RWPE2 (cell line): ENCODE data around the gene GFOD2.

Experiments
- ATAC-seq: fragments of 200-7000 bp; cut with Tn5 transposase; 3 replicates; pipeline ENCODE4 v1.9.1; 2021; ENCODE audit warnings: low read depth
- DNase-seq: peaks from one replicate; pipeline ENCODE4 v3.0.0-alpha.2; 2020; ENCODE audit warnings: low spot score
- H3K27ac ChIP-seq: fragments of 450-650 bp; 2 replicates; pipeline ENCODE4 v1.5.1; 2017; ENCODE audit warnings: mild to moderate bottlenecking; ENCODE audit not compliant: poor library complexity, severe bottlenecking
- H3K27me3 ChIP-seq: fragments of 250-450 bp; sonication (Bioruptor Pico); 2 replicates; pipeline ENCODE4 v1.5.1; 2021; ENCODE audit warnings: mild to moderate bottlenecking, moderate library complexity; ENCODE audit not compliant: insufficient read depth, poor library complexity, severe bottlenecking
- H3K36me3 ChIP-seq: fragments of 250-450 bp; sonication (Bioruptor Pico); 2 replicates; pipeline ENCODE4 v1.5.1; 2020; ENCODE audit warnings: low read depth, mild to moderate bottlenecking, moderate library complexity
- H3K4me1 ChIP-seq: fragments of 250-450 bp; sonication (Bioruptor Pico); 2 replicates; pipeline ENCODE4 v1.5.1; 2021; ENCODE audit warnings: mild to moderate bottlenecking, moderate library complexity; ENCODE audit not compliant: insufficient read depth, poor library complexity, severe bottlenecking
- H3K4me3 ChIP-seq: fragments of 250-450 bp; sonication (Bioruptor Pico); 2 replicates; pipeline ENCODE4 v1.5.1; 2021; ENCODE audit warnings: mild to moderate bottlenecking, moderate library complexity; ENCODE audit not compliant: severe bottlenecking
- H3K9me3 ChIP-seq: fragments of 250-450 bp; sonication (Bioruptor Pico); 2 replicates; pipeline ENCODE4 v1.5.1; 2021; ENCODE audit warnings: mild to moderate bottlenecking, moderate library complexity; ENCODE audit not compliant: severe bottlenecking
- TF ChIP-seq, protein P1 (sequence below): fragments of 450-650 bp; IDR thresholded peaks from one replicate; pipeline ENCODE4 v1.5.1; 2017; ENCODE audit warnings: mild to moderate bottlenecking, moderate library complexity; ENCODE audit not compliant: poor library complexity, severe bottlenecking

The GFOD2 gene, protein sequence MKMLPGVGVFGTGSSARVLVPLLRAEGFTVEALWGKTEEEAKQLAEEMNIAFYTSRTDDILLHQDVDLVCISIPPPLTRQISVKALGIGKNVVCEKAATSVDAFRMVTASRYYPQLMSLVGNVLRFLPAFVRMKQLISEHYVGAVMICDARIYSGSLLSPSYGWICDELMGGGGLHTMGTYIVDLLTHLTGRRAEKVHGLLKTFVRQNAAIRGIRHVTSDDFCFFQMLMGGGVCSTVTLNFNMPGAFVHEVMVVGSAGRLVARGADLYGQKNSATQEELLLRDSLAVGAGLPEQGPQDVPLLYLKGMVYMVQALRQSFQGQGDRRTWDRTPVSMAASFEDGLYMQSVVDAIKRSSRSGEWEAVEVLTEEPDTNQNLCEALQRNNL

GRCh38 chr16:67719048-67719777 is at the start of gene GFOD2:
TSS of gene GFOD2 (minus strand) at chr16:67719316. CDS start at chr16:67685715, 33,601 bp downstream.
- Histone ChIP-seq H3K36me3 (peaks cover 4% of the 10 kb centered on the region; the same call in 1 of the 2 replicates), H3K27ac (peak within 1 kb of the TSS; percentile 43), H3K27me3 (no peaks in the 10 kb centered on the region), H3K4me3 (peak within 1 kb of the TSS; percentile 76), H3K4me1 (peaks cover 5% of the 10 kb centered on the region), H3K9me3 (no peaks in the 10 kb centered on the region)
- DNase-seq = peak; percentile 92
- TF ChIP-seq, protein P1, sequence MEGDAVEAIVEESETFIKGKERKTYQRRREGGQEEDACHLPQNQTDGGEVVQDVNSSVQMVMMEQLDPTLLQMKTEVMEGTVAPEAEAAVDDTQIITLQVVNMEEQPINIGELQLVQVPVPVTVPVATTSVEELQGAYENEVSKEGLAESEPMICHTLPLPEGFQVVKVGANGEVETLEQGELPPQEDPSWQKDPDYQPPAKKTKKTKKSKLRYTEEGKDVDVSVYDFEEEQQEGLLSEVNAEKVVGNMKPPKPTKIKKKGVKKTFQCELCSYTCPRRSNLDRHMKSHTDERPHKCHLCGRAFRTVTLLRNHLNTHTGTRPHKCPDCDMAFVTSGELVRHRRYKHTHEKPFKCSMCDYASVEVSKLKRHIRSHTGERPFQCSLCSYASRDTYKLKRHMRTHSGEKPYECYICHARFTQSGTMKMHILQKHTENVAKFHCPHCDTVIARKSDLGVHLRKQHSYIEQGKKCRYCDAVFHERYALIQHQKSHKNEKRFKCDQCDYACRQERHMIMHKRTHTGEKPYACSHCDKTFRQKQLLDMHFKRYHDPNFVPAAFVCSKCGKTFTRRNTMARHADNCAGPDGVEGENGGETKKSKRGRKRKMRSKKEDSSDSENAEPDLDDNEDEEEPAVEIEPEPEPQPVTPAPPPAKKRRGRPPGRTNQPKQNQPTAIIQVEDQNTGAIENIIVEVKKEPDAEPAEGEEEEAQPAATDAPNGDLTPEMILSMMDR = no peak
- ATAC-seq = peak; percentile 70

DNA sequence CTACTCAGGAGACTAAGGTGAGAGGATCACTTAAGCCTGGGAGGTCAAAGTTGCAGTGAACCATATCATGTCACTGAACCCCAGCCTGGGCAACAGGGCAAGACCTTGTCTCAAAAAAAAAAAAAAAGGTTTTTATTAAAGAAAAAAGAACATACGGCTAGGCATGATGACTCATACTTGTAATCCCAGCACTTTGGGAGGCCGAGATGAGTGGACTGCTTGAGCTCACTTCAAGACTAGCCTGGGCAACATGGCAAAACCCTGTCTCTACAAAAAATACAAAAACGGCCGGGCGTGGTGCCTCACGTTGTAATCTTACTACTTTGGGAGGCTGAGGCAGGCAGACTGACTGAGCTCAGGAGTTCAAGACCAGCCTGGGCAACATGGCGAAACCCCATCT is 48.8 kb upstream of the GFOD2 start:
- H3K9me3 ChIP-seq = no peaks in the 10 kb centered on the region
- no peaks in the 10 kb centered on the region for H3K27me3 ChIP-seq
- no peak overlapping the region for H3K4me3 ChIP-seq
- peak; percentile 61; the same call in 2 of the 3 replicates for ATAC-seq
- no peak overlapping the region for H3K27ac ChIP-seq
- DNase-seq = no peak
- H3K4me1 ChIP-seq = peaks cover 14% of the 10 kb centered on the region
- peaks cover 11% of the 10 kb centered on the region; the same call in 1 of the 2 replicates for H3K36me3 ChIP-seq
- TF ChIP-seq, protein P1 = no peak

- DNase-seq = no peak
- Histone ChIP-seq H3K4me3 (no peak overlapping the region), H3K36me3 (peaks cover 7% of the 10 kb centered on the region; the same call in 1 of the 2 replicates), H3K27ac (no peak overlapping the region), H3K27me3 (no peaks in the 10 kb centered on the region), H3K4me1 (peaks cover 9% of the 10 kb centered on the region), H3K9me3 (no peaks in the 10 kb centered on the region)
- TF ChIP-seq, protein P1 = no peak
- no peak for ATAC-seq
Observed at GRCh38 chr16:67766291-67766690, 47.2 kb upstream of the GFOD2 start.

- DNase-seq (no peak), ATAC-seq (no peak)
- no peaks in the 10 kb centered on the region for H3K9me3 ChIP-seq
- no peak overlapping the region for H3K4me3 ChIP-seq
- H3K27me3 ChIP-seq = no peaks in the 10 kb centered on the region
- TF ChIP-seq, protein P1 = no peak
- no peaks in the 10 kb centered on the region for H3K36me3 ChIP-seq
- peaks cover 9% of the 10 kb centered on the region for H3K4me1 ChIP-seq
- H3K27ac ChIP-seq = no peak overlapping the region
Observed at GRCh38 chr16:67764158-67764667, 45.1 kb upstream of the GFOD2 start.
